GM10847 (cell line): ENCODE measurements around the gene ZFYVE21.

Experiments used
- POLR2A ChIP-seq: IDR thresholded peaks from 2 replicates; pipeline ENCODE4 v1.6.1; 2011; ENCODE audit not compliant: insufficient read length; ENCODE audit errors: extremely low read depth

ZFYVE21 gene

GRCh38 chr14:103686831-103687485, 28.7 kb upstream of the ZFYVE21 start:
- TF ChIP-seq POLR2A: no peak

- TF ChIP-seq POLR2A: no peak
Measured at GRCh38 chr14:103687712-103688111, 27.9 kb upstream of the ZFYVE21 start.

- TF ChIP-seq POLR2A: no peak
Measured at GRCh38 chr14:103688441-103688840, 27.2 kb upstream of the ZFYVE21 start.

- TF ChIP-seq POLR2A: peak; percentile 49
Measured at GRCh38 chr14:103688906-103689902, 26.4 kb upstream of the ZFYVE21 start.

- TF ChIP-seq POLR2A: no peak
Measured at GRCh38 chr14:103690332-103690731, 25.3 kb upstream of the ZFYVE21 start.

GRCh38 chr14:103692159-103692558, 23.5 kb upstream of the ZFYVE21 start:
- no peak for TF ChIP-seq POLR2A

- no peak for TF ChIP-seq POLR2A
Measured at GRCh38 chr14:103692871-103693270, 22.7 kb upstream of the ZFYVE21 start.

GRCh38 chr14:103693515-103693914, 22.1 kb upstream of the ZFYVE21 start:
- TF ChIP-seq POLR2A: no peak

GRCh38 chr14:103694572-103695026, 21.0 kb upstream of the ZFYVE21 start:
- TF ChIP-seq POLR2A: no peak

- no peak for TF ChIP-seq POLR2A
Measured at GRCh38 chr14:103695296-103696069, 20.1 kb upstream of the ZFYVE21 start.

GRCh38 chr14:103696070-103696402, 19.6 kb upstream of the ZFYVE21 start:
- TF ChIP-seq POLR2A: no peak

GRCh38 chr14:103696466-103697071, 19.0 kb upstream of the ZFYVE21 start:
- no peak for TF ChIP-seq POLR2A

- TF ChIP-seq POLR2A: no peak
Measured at GRCh38 chr14:103697206-103697602, 18.4 kb upstream of the ZFYVE21 start.

GRCh38 chr14:103697603-103698379, 17.8 kb upstream of the ZFYVE21 start:
- TF ChIP-seq POLR2A: no peak

- no peak for TF ChIP-seq POLR2A
Measured at GRCh38 chr14:103698380-103699260, 17.0 kb upstream of the ZFYVE21 start.
